Astrocyte (in vitro differentiated cells and primary cell): ENCODE data around the gene ULK1. TPM values are rescaled to one million over a fixed set of nuclear protein-coding genes. Genes with fewer than 3 reads are reported as not detected.

ENCODE experiments used
- DNase-seq: peaks from one replicate; pipeline ENCODE4 v3.0.0-alpha.2; 2010; ENCODE audit warnings: low read depth
- FAIRE-seq: peaks from 2 replicates; lab custom pipeline; 2011; peaks lifted over from hg19 to GRCh38; lab: Jason Lieb, UNC
- H2AFZ ChIP-seq: 2 replicates; pipeline ENCODE4 v1.6.0; 2012; ENCODE audit warnings: low read depth, low read length, inconsistent platforms
- H3K27ac ChIP-seq: 2 replicates; pipeline ENCODE4 v1.5.1; 2011; ENCODE audit warnings: low read depth, low read length, inconsistent platforms
- H3K27me3 ChIP-seq: 2 replicates; pipeline ENCODE4 v1.6.0; 2011; ENCODE audit warnings: low read length, inconsistent platforms; ENCODE audit not compliant: insufficient read depth
- H3K36me3 ChIP-seq: 2 replicates; pipeline ENCODE4 v1.5.1; 2011; ENCODE audit warnings: low read length, inconsistent platforms; ENCODE audit not compliant: insufficient read depth
- H3K4me1 ChIP-seq: 2 replicates; pipeline ENCODE4 v1.5.1; 2011; ENCODE audit warnings: low read length, inconsistent platforms; ENCODE audit not compliant: insufficient read depth
- H3K4me2 ChIP-seq: 2 replicates; pipeline ENCODE4 v1.6.0; 2012; ENCODE audit warnings: low read length, inconsistent platforms
- H3K4me3 ChIP-seq: 2 replicates; pipeline ENCODE4 v1.5.1; 2011; ENCODE audit warnings: low read depth, mild to moderate bottlenecking, low read length, inconsistent platforms; ENCODE audit not compliant: insufficient read depth
- H3K79me2 ChIP-seq: 2 replicates; pipeline ENCODE4 v1.6.0; 2012; ENCODE audit warnings: mild to moderate bottlenecking, low read length, inconsistent platforms; ENCODE audit not compliant: insufficient read depth
- H3K9ac ChIP-seq: 2 replicates; pipeline ENCODE4 v1.6.0; 2012; ENCODE audit warnings: mild to moderate bottlenecking, low read length, inconsistent platforms
- H3K9me3 ChIP-seq: 2 replicates; pipeline ENCODE4 v1.5.1; 2012; ENCODE audit warnings: low read depth, mild to moderate bottlenecking, low read length, inconsistent platforms; ENCODE audit not compliant: insufficient read depth
- H4K20me1 ChIP-seq: 2 replicates; pipeline ENCODE4 v1.6.0; 2012; ENCODE audit warnings: low read length, inconsistent platforms; ENCODE audit not compliant: insufficient read depth
- H3K27ac Mint-ChIP-seq: one replicate; pipeline ENCODE4 v1.8.0; 2021; ENCODE audit warnings: mild to moderate bottlenecking, mixed read lengths; ENCODE audit not compliant: unreplicated experiment
- H3K27me3 Mint-ChIP-seq: one replicate; pipeline ENCODE4 v1.8.0; 2021; ENCODE audit warnings: low read depth, mixed read lengths; ENCODE audit not compliant: unreplicated experiment
- H3K36me3 Mint-ChIP-seq: one replicate; pipeline ENCODE4 v1.8.0; 2021; ENCODE audit warnings: low read depth, mixed read lengths; ENCODE audit not compliant: unreplicated experiment
- H3K4me1 Mint-ChIP-seq: one replicate; pipeline ENCODE4 v1.8.0; 2021; ENCODE audit warnings: low read depth, mixed read lengths; ENCODE audit not compliant: unreplicated experiment
- H3K4me3 Mint-ChIP-seq: one replicate; pipeline ENCODE4 v1.8.0; 2021; ENCODE audit warnings: mild to moderate bottlenecking, moderate library complexity, mixed read lengths; ENCODE audit not compliant: unreplicated experiment
- H3K9me3 Mint-ChIP-seq: one replicate; pipeline ENCODE4 v1.8.0; 2021; ENCODE audit warnings: mild to moderate bottlenecking, mixed read lengths; ENCODE audit not compliant: unreplicated experiment
- EZH2 ChIP-seq: IDR thresholded peaks from 2 replicates; pipeline ENCODE4 v1.6.1; 2012; ENCODE audit warnings: mild to moderate bottlenecking, low read length, inconsistent platforms; ENCODE audit not compliant: insufficient read depth
- total RNA-seq: library from RNA; stranded (reverse); gene quantifications from 2 replicates; pipeline ENCODE4 v1.2.1, GENCODE V29; 2021
- TF ChIP-seq, protein P1 (sequence below): IDR thresholded peaks from 2 replicates; pipeline ENCODE4 v1.5.1; 2011; ENCODE audit warnings: low read depth, mild to moderate bottlenecking, inconsistent platforms, low read length, moderate library complexity; ENCODE audit not compliant: insufficient read depth

Gene ULK1
- total RNA-seq, 1 donor from 2014 or later = 51.8 TPM

DNA sequence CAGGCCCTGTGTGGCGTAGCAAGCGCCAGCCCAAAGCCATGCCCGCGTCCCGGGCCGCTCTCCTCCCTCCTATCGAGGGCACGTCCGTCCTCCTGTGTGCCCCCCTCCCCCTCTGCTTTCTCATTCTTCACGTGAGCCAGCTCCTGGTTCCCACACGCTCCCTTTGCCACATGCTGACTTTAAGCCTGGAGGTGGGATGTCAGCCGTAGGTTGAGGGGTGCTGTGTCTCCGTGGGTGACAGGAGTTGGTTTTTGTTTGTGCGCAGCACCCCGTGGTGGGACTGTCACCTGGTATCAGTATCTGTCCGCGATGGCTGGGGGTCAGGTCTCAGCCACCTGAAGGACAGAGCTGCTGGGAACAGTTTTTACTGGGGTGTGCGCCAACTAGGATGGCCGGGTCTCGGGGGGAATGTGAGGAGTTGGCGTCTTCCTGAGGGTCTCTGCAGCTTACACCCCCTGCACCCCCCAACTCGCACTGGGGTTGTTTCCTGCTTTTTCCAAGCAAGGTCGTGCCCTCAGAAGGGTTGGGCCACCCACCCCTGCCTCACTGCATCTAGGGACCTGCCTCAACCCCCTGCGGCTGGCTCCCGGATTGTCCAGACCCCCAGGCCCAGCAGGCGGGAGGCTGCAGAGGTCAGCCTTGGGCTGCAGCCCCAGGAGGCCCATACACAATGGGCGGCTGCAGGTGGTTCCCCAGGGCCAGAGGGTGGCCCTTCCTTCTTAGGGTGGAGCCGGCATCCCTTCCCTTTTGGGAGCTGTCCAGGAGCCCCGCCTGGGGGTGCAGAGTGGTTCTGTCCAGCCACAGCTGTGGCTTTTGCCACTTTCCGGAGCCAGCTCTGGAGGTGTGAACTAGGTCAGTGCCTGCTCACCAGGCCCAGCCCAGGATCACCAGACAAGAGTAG, 7.3 kb downstream of the ULK1 start:
- no peak for FAIRE-seq
- H2AFZ ChIP-seq = no peak overlapping the region
- H4K20me1 ChIP-seq = peaks cover 77% of the 10 kb centered on the region
- H3K4me2 ChIP-seq = no peak overlapping the region
- Mint-ChIP-seq H3K9me3 (no peaks in the 10 kb centered on the region), H3K4me1 (peaks cover 7% of the 10 kb centered on the region), H3K27ac (no peak overlapping the region), H3K27me3 (no peaks in the 10 kb centered on the region), H3K36me3 (peaks cover 2% of the 10 kb centered on the region), H3K4me3 (no peak overlapping the region)
- no peaks in the 10 kb centered on the region for H3K27me3 ChIP-seq
- H3K79me2 ChIP-seq = peaks cover 77% of the 10 kb centered on the region
- H3K27ac ChIP-seq = no peak overlapping the region
- peaks cover 3% of the 10 kb centered on the region for H3K4me1 ChIP-seq
- TF ChIP-seq, protein P1, sequence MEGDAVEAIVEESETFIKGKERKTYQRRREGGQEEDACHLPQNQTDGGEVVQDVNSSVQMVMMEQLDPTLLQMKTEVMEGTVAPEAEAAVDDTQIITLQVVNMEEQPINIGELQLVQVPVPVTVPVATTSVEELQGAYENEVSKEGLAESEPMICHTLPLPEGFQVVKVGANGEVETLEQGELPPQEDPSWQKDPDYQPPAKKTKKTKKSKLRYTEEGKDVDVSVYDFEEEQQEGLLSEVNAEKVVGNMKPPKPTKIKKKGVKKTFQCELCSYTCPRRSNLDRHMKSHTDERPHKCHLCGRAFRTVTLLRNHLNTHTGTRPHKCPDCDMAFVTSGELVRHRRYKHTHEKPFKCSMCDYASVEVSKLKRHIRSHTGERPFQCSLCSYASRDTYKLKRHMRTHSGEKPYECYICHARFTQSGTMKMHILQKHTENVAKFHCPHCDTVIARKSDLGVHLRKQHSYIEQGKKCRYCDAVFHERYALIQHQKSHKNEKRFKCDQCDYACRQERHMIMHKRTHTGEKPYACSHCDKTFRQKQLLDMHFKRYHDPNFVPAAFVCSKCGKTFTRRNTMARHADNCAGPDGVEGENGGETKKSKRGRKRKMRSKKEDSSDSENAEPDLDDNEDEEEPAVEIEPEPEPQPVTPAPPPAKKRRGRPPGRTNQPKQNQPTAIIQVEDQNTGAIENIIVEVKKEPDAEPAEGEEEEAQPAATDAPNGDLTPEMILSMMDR = no peak
- no peak for TF ChIP-seq EZH2
- H3K9me3 ChIP-seq = no peaks in the 10 kb centered on the region
- no peak overlapping the region for H3K4me3 ChIP-seq
- H3K36me3 ChIP-seq = no peaks in the 10 kb centered on the region
- no peak overlapping the region for H3K9ac ChIP-seq
- DNase-seq = no peak

DNA sequence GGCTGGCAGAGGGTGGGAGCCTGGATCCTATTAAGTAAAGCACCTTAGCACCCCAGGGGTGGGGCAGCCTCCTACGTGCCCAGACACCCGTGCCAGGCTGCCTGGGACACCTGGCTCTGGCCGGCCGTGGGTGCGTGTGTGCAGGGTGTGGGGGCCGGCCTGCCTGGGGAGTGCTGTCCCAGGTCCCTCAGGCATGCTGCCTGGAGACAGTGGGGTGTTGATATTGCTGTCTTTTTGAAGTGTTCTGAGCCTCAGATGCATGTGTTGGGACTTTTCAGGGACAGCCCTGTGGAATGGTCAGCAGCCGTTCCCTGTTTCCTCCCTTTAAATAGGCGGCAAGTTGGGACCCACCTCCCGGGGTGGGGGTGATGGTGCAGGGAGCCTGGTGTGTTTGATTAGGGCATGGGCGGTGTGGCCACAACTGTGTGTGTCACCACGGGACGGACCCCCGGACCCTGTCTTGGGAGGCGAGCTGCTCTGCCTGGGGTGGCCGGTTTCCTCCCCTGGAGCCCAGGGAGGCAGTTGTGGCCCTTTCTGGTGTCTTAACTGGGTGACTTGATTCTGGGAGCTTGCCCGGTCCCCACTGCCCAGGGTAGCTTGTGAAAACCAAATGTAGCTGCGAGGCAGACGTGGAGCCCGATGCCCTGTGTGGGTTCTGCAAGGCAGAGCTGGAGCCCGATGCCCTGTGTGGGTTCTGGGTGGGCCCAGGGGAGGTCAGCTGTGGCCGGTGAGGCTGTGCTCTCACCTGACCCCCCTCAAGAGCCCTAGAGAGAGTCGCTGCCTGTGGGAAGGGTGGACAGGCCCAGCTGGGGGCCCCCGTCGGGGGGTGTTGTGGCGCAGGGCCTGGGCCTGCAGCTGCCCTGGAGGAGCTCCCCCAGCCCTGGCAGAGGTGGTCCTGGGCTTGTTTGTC, 8.2 kb downstream of the ULK1 start:
- no peaks in the 10 kb centered on the region for H3K36me3 Mint-ChIP-seq
- H3K79me2 ChIP-seq = peaks cover 68% of the 10 kb centered on the region
- H3K4me3 ChIP-seq = no peak overlapping the region
- no peaks in the 10 kb centered on the region for H3K9me3 Mint-ChIP-seq
- DNase-seq = no peak
- H3K36me3 ChIP-seq = no peaks in the 10 kb centered on the region
- no peaks in the 10 kb centered on the region for H3K27me3 Mint-ChIP-seq
- peaks cover 7% of the 10 kb centered on the region for H3K4me1 Mint-ChIP-seq
- H3K9ac ChIP-seq = no peak overlapping the region
- no peak for TF ChIP-seq EZH2
- H3K27ac ChIP-seq = no peak overlapping the region
- no peak for FAIRE-seq
- no peak overlapping the region for H3K4me3 Mint-ChIP-seq
- H3K9me3 ChIP-seq = no peaks in the 10 kb centered on the region
- no peaks in the 10 kb centered on the region for H3K4me1 ChIP-seq
- H3K4me2 ChIP-seq = no peak overlapping the region
- H3K27me3 ChIP-seq = no peaks in the 10 kb centered on the region
- no peak overlapping the region for H2AFZ ChIP-seq
- H4K20me1 ChIP-seq = peaks cover 70% of the 10 kb centered on the region
- no peak overlapping the region for H3K27ac Mint-ChIP-seq
